ENCODE measurements around the gene TRIM3.

- TF ChIP-seq, protein P1, sequence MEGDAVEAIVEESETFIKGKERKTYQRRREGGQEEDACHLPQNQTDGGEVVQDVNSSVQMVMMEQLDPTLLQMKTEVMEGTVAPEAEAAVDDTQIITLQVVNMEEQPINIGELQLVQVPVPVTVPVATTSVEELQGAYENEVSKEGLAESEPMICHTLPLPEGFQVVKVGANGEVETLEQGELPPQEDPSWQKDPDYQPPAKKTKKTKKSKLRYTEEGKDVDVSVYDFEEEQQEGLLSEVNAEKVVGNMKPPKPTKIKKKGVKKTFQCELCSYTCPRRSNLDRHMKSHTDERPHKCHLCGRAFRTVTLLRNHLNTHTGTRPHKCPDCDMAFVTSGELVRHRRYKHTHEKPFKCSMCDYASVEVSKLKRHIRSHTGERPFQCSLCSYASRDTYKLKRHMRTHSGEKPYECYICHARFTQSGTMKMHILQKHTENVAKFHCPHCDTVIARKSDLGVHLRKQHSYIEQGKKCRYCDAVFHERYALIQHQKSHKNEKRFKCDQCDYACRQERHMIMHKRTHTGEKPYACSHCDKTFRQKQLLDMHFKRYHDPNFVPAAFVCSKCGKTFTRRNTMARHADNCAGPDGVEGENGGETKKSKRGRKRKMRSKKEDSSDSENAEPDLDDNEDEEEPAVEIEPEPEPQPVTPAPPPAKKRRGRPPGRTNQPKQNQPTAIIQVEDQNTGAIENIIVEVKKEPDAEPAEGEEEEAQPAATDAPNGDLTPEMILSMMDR (conservative IDR thresholded peaks at IDR 0.05; ENCODE audit: low read depth, low read length) = no peak
- no peak for TF ChIP-seq EZH2 (IDR thresholded peaks at IDR 0.05; ENCODE audit: borderline replicate concordance, low read depth, low read length, poor library complexity, severe bottlenecking)
These were observed 69.2 kb downstream of the TRIM3 start for GRCh38 chr11:6404342-6405051.
